OCI-LY3 (cell line): ENCODE data around the gene ADD2.

Experiments
- H2AFZ ChIP-seq: fragments of 200-600, 300-600 bp; shearing (Covaris generic); 2 replicates; pipeline ENCODE4 v1.6.0; 2014; ENCODE audit warnings: antibody characterized with exemption, low read depth, low read length
- H3K27ac ChIP-seq: fragments of 200-600, 300-600 bp; sonication (generic); 2 replicates; pipeline ENCODE4 v1.5.1; 2014; ENCODE audit warnings: mild to moderate bottlenecking, low read length, moderate library complexity, mixed read lengths
- H3K27me3 ChIP-seq: fragments of 200-600, 300-600 bp; sonication (generic); 2 replicates; pipeline ENCODE4 v1.6.1; 2014; ENCODE audit warnings: low read depth, low read length, mixed read lengths
- H3K36me3 ChIP-seq: fragments of 200-600, 300-600 bp; sonication (generic); replicated peaks from 2 replicates; pipeline ENCODE3; 2014; ENCODE audit warnings: low read depth, low read length, mixed read lengths
- H3K4me1 ChIP-seq: fragments of 300-600, 200-600 bp; sonication (generic); 2 replicates; pipeline ENCODE4 v1.6.1; 2014; ENCODE audit warnings: low read length, mixed read lengths
- H3K4me2 ChIP-seq: fragments of 200-600, 300-600 bp; sonication (generic); 2 replicates; pipeline ENCODE4 v1.6.1; 2014; ENCODE audit warnings: low read length, mixed read lengths
- H3K4me3 ChIP-seq: fragments of 300-600, 200-600 bp; sonication (generic); 2 replicates; pipeline ENCODE4 v1.5.1; 2014; ENCODE audit warnings: antibody characterized with exemption, mild to moderate bottlenecking, low read length, moderate library complexity
- H3K79me2 ChIP-seq: fragments of 300-600, 200-600 bp; shearing (Covaris generic); 2 replicates; pipeline ENCODE4 v1.6.1; 2014; ENCODE audit warnings: mild to moderate bottlenecking, low read length, mixed read lengths
- H3K9ac ChIP-seq: fragments of 300-600, 200-600 bp; shearing (Covaris generic); 2 replicates; pipeline ENCODE4 v1.6.0; 2014; ENCODE audit warnings: mild to moderate bottlenecking, low read length, moderate library complexity
- H3K9me3 ChIP-seq: fragments of 200-600, 300-600 bp; shearing (Covaris generic); 2 replicates; pipeline ENCODE4 v1.6.1; 2014; ENCODE audit warnings: low read length, mixed read lengths; ENCODE audit not compliant: insufficient read depth
- H4K20me1 ChIP-seq: fragments of 200-600, 300-600 bp; sonication (generic); 2 replicates; pipeline ENCODE4 v1.6.1; 2016; ENCODE audit warnings: low read length, mixed read lengths; ENCODE audit not compliant: insufficient read depth
- EZH2phosphoT487 ChIP-seq: fragments of 200-600 bp; shearing (Covaris generic); IDR thresholded peaks from 2 replicates; pipeline ENCODE4 v1.6.1; 2018; ENCODE audit warnings: antibody characterized with exemption, mixed run types, low read depth
- TF ChIP-seq, protein P1 (sequence below): fragments of 200-600, 300-600 bp; sonication (generic); IDR thresholded peaks from 2 replicates; pipeline ENCODE4 v1.5.1; 2014; ENCODE audit warnings: antibody characterized with exemption, low read length, low read depth

ADD2 gene

DNA sequence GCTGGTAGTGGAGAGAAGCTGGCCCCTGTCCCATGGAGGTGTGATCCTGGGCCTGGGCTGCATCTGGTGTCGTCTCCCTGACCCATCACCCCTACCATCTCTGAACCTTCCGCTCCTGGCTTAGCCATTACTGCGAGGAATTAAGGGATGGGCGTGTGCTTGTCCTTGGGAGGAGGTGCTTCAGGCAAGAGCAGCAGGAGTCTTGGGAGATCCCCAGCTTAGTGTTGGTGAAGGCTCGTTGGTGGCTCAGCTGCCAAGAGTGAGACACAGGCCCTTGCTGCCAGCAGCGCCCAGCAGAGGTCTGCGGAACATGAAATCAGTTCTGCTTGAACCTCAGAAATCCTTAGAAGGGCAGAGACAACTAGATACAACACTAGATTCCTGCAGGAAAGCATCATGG is 154.5 kb downstream of the ADD2 start:
- TF ChIP-seq EZH2phosphoT487 = no peak
- TF ChIP-seq, protein P1, sequence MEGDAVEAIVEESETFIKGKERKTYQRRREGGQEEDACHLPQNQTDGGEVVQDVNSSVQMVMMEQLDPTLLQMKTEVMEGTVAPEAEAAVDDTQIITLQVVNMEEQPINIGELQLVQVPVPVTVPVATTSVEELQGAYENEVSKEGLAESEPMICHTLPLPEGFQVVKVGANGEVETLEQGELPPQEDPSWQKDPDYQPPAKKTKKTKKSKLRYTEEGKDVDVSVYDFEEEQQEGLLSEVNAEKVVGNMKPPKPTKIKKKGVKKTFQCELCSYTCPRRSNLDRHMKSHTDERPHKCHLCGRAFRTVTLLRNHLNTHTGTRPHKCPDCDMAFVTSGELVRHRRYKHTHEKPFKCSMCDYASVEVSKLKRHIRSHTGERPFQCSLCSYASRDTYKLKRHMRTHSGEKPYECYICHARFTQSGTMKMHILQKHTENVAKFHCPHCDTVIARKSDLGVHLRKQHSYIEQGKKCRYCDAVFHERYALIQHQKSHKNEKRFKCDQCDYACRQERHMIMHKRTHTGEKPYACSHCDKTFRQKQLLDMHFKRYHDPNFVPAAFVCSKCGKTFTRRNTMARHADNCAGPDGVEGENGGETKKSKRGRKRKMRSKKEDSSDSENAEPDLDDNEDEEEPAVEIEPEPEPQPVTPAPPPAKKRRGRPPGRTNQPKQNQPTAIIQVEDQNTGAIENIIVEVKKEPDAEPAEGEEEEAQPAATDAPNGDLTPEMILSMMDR = no peak
- no peaks in the 10 kb centered on the region for H4K20me1 ChIP-seq
- no peak overlapping the region for H3K4me2 ChIP-seq
- H3K79me2 ChIP-seq = no peaks in the 10 kb centered on the region
- no peak overlapping the region for H2AFZ ChIP-seq
- no peak overlapping the region for H3K9ac ChIP-seq
- peaks cover 13% of the 10 kb centered on the region; the same call in 1 of the 2 replicates for H3K27me3 ChIP-seq
- no peak overlapping the region for H3K27ac ChIP-seq
- H3K9me3 ChIP-seq = no peaks in the 10 kb centered on the region
- H3K4me1 ChIP-seq = no peaks in the 10 kb centered on the region
- H3K4me3 ChIP-seq = no peak overlapping the region
- no peaks in the 10 kb centered on the region for H3K36me3 ChIP-seq

DNA sequence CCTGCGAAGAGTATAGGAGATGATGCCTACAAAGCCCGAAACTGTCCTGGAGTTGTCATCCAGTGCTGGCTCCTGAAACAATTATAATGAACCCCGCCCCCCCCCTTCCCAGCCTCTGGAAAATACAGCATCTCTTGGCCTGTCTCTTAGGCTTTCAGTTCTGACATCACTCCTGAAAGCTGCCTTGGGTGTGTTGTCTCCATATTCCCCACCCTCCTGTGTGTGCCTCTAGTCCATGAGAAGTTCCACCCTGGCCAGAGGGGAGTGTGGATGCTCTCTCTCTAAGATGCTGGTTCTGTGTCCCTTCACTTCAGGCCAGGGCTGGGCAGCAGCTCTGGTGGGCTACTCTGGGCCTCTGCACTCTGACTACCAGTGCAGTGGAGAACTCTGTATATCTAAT is 155.4 kb downstream of the ADD2 start:
- Histone ChIP-seq H3K4me3 (no peak overlapping the region), H3K4me1 (no peaks in the 10 kb centered on the region), H3K36me3 (no peaks in the 10 kb centered on the region), H3K27ac (no peak overlapping the region), H3K27me3 (peaks cover 10% of the 10 kb centered on the region; the same call in 1 of the 2 replicates), H2AFZ (no peak overlapping the region), H4K20me1 (no peaks in the 10 kb centered on the region), H3K9me3 (no peaks in the 10 kb centered on the region), H3K9ac (no peak overlapping the region), H3K4me2 (no peak overlapping the region), H3K79me2 (no peaks in the 10 kb centered on the region)
- TF ChIP-seq EZH2phosphoT487 = no peak
- TF ChIP-seq, protein P1 = no peak

GRCh38 chr2:70608373-70608772 is 159.6 kb downstream of the ADD2 start:
- Histone ChIP-seq H4K20me1 (no peaks in the 10 kb centered on the region), H3K4me3 (no peak overlapping the region), H3K9me3 (no peaks in the 10 kb centered on the region), H3K4me1 (no peaks in the 10 kb centered on the region), H3K27me3 (peaks cover 30% of the 10 kb centered on the region), H3K9ac (no peak overlapping the region), H3K27ac (no peak overlapping the region), H3K4me2 (no peak overlapping the region), H3K79me2 (no peaks in the 10 kb centered on the region), H2AFZ (no peak overlapping the region), H3K36me3 (no peaks in the 10 kb centered on the region)
- no peak for TF ChIP-seq EZH2phosphoT487
- TF ChIP-seq, protein P1 = no peak

DNA sequence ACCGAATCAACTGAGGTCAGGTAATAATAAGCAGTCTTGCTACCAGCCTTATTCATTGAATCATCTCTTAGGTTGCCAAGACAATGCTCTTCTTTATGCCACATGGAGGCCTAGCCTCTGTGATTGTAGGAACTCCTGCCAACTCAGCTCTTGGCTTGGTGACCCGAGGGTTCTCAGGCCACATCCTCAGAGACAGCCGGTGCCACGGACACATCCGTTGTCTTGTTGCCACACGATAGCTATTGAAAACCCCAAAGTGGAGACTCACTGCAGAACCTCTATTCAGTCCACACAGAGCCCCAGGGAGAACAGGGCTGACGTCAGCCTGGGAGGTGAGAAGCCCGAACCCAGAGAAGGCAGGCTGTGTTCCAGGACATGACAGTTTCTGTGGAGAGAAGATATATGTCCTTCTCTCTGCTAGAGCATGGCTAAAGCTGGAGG is 160.9 kb downstream of the ADD2 start:
- Histone ChIP-seq H3K4me3 (no peak overlapping the region), H3K4me2 (no peak overlapping the region), H3K36me3 (no peaks in the 10 kb centered on the region), H3K27ac (no peak overlapping the region), H3K27me3 (peaks cover 34% of the 10 kb centered on the region), H4K20me1 (no peaks in the 10 kb centered on the region), H3K9ac (no peak overlapping the region), H3K4me1 (no peaks in the 10 kb centered on the region), H3K79me2 (no peaks in the 10 kb centered on the region), H3K9me3 (no peaks in the 10 kb centered on the region), H2AFZ (no peak overlapping the region)
- TF ChIP-seq, protein P1 = no peak
- TF ChIP-seq EZH2phosphoT487 = no peak
